Astrocyte (in vitro differentiated cells and primary cell): ENCODE measurements around the gene SUSD3. TPM values are rescaled to one million over a fixed set of nuclear protein-coding genes. Genes with fewer than 3 reads are reported as not detected.

Source experiments
- DNase-seq: peaks from one replicate; pipeline ENCODE4 v3.0.0-alpha.2; 2010; ENCODE audit warnings: low read depth
- FAIRE-seq: peaks from 2 replicates; lab custom pipeline; 2011; peaks lifted over from hg19 to GRCh38; lab: Jason Lieb, UNC
- H2AFZ ChIP-seq: 2 replicates; pipeline ENCODE4 v1.6.0; 2012; ENCODE audit warnings: low read depth, low read length, inconsistent platforms
- H3K27ac ChIP-seq: 2 replicates; pipeline ENCODE4 v1.5.1; 2011; ENCODE audit warnings: low read depth, low read length, inconsistent platforms
- H3K27me3 ChIP-seq: 2 replicates; pipeline ENCODE4 v1.6.0; 2011; ENCODE audit warnings: low read length, inconsistent platforms; ENCODE audit not compliant: insufficient read depth
- H3K36me3 ChIP-seq: 2 replicates; pipeline ENCODE4 v1.5.1; 2011; ENCODE audit warnings: low read length, inconsistent platforms; ENCODE audit not compliant: insufficient read depth
- H3K4me1 ChIP-seq: 2 replicates; pipeline ENCODE4 v1.5.1; 2011; ENCODE audit warnings: low read length, inconsistent platforms; ENCODE audit not compliant: insufficient read depth
- H3K4me2 ChIP-seq: 2 replicates; pipeline ENCODE4 v1.6.0; 2012; ENCODE audit warnings: low read length, inconsistent platforms
- H3K4me3 ChIP-seq: 2 replicates; pipeline ENCODE4 v1.5.1; 2011; ENCODE audit warnings: low read depth, mild to moderate bottlenecking, low read length, inconsistent platforms; ENCODE audit not compliant: insufficient read depth
- H3K79me2 ChIP-seq: 2 replicates; pipeline ENCODE4 v1.6.0; 2012; ENCODE audit warnings: mild to moderate bottlenecking, low read length, inconsistent platforms; ENCODE audit not compliant: insufficient read depth
- H3K9ac ChIP-seq: 2 replicates; pipeline ENCODE4 v1.6.0; 2012; ENCODE audit warnings: mild to moderate bottlenecking, low read length, inconsistent platforms
- H3K9me3 ChIP-seq: 2 replicates; pipeline ENCODE4 v1.5.1; 2012; ENCODE audit warnings: low read depth, mild to moderate bottlenecking, low read length, inconsistent platforms; ENCODE audit not compliant: insufficient read depth
- H4K20me1 ChIP-seq: 2 replicates; pipeline ENCODE4 v1.6.0; 2012; ENCODE audit warnings: low read length, inconsistent platforms; ENCODE audit not compliant: insufficient read depth
- H3K27ac Mint-ChIP-seq: one replicate; pipeline ENCODE4 v1.8.0; 2021; ENCODE audit warnings: mild to moderate bottlenecking, mixed read lengths; ENCODE audit not compliant: unreplicated experiment
- H3K27me3 Mint-ChIP-seq: one replicate; pipeline ENCODE4 v1.8.0; 2021; ENCODE audit warnings: low read depth, mixed read lengths; ENCODE audit not compliant: unreplicated experiment
- H3K36me3 Mint-ChIP-seq: one replicate; pipeline ENCODE4 v1.8.0; 2021; ENCODE audit warnings: low read depth, mixed read lengths; ENCODE audit not compliant: unreplicated experiment
- H3K4me1 Mint-ChIP-seq: one replicate; pipeline ENCODE4 v1.8.0; 2021; ENCODE audit warnings: low read depth, mixed read lengths; ENCODE audit not compliant: unreplicated experiment
- H3K4me3 Mint-ChIP-seq: one replicate; pipeline ENCODE4 v1.8.0; 2021; ENCODE audit warnings: mild to moderate bottlenecking, moderate library complexity, mixed read lengths; ENCODE audit not compliant: unreplicated experiment
- H3K9me3 Mint-ChIP-seq: one replicate; pipeline ENCODE4 v1.8.0; 2021; ENCODE audit warnings: mild to moderate bottlenecking, mixed read lengths; ENCODE audit not compliant: unreplicated experiment
- EZH2 ChIP-seq: IDR thresholded peaks from 2 replicates; pipeline ENCODE4 v1.6.1; 2012; ENCODE audit warnings: mild to moderate bottlenecking, low read length, inconsistent platforms; ENCODE audit not compliant: insufficient read depth
- total RNA-seq: library from RNA; stranded (reverse); gene quantifications from 2 replicates; pipeline ENCODE4 v1.2.1, GENCODE V29; 2021
- TF ChIP-seq, protein P1 (sequence below): IDR thresholded peaks from 2 replicates; pipeline ENCODE4 v1.5.1; 2011; ENCODE audit warnings: low read depth, mild to moderate bottlenecking, inconsistent platforms, low read length, moderate library complexity; ENCODE audit not compliant: insufficient read depth

The SUSD3 gene
- total RNA-seq, 1 donor from 2014 or later = not detected

DNA sequence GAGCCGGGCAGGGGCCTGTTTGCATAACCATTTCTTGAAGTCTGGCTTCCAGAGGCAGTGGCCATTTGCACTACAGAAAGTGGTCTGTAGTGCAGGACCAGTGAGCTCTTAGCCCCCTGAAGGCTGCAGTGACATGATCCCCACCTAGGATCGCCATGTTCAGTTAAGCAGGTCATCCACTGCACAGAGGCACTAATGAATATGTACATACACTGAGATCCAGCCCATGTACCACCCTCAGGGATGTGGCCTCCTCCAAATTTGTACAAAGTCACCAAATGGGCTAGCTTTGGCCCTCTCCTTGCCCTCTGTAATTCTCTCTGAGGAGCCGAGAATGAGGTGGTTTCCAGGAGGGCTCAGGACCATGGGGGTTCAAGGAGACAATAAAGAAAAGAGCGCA lies 8.3 kb upstream of the SUSD3 start:
- no peaks in the 10 kb centered on the region for H3K79me2 ChIP-seq
- no peaks in the 10 kb centered on the region for H4K20me1 ChIP-seq
- H3K27me3 ChIP-seq = no peaks in the 10 kb centered on the region
- no peak overlapping the region for H2AFZ ChIP-seq
- H3K4me2 ChIP-seq = no peak overlapping the region
- H3K9ac ChIP-seq = no peak overlapping the region
- Mint-ChIP-seq H3K27ac (no peak overlapping the region), H3K4me3 (no peak overlapping the region), H3K4me1 (peaks cover 3% of the 10 kb centered on the region), H3K27me3 (peaks cover 10% of the 10 kb centered on the region), H3K9me3 (peaks cover 7% of the 10 kb centered on the region), H3K36me3 (no peaks in the 10 kb centered on the region)
- no peak for DNase-seq
- H3K4me1 ChIP-seq = no peaks in the 10 kb centered on the region
- no peak overlapping the region for H3K27ac ChIP-seq
- FAIRE-seq = no peak
- no peaks in the 10 kb centered on the region for H3K36me3 ChIP-seq
- H3K9me3 ChIP-seq = no peaks in the 10 kb centered on the region
- no peak overlapping the region for H3K4me3 ChIP-seq
- TF ChIP-seq EZH2 = no peak
- TF ChIP-seq, protein P1, sequence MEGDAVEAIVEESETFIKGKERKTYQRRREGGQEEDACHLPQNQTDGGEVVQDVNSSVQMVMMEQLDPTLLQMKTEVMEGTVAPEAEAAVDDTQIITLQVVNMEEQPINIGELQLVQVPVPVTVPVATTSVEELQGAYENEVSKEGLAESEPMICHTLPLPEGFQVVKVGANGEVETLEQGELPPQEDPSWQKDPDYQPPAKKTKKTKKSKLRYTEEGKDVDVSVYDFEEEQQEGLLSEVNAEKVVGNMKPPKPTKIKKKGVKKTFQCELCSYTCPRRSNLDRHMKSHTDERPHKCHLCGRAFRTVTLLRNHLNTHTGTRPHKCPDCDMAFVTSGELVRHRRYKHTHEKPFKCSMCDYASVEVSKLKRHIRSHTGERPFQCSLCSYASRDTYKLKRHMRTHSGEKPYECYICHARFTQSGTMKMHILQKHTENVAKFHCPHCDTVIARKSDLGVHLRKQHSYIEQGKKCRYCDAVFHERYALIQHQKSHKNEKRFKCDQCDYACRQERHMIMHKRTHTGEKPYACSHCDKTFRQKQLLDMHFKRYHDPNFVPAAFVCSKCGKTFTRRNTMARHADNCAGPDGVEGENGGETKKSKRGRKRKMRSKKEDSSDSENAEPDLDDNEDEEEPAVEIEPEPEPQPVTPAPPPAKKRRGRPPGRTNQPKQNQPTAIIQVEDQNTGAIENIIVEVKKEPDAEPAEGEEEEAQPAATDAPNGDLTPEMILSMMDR = no peak

DNA sequence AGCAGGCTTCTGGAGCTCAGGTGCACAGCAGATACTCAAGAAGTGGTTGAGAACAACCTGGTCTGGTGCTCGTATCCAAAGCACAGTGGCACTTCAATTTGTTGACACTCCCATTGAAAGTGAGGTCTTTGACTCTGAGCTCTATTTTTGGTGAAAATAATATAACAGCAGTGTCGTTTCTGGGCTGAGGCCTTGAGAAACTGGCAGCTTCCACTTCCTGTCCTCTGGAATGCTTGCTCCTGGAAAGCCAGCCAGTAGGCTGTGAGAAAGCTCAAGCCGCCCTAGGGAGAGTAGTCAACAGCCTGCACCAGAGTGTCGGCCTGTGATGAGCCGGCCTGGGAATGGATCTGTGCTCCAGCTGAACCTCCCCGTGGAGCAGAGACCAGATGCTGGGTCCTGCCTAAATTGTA lies 6.8 kb upstream of the SUSD3 start:
- no peaks in the 10 kb centered on the region for H3K9me3 ChIP-seq
- no peaks in the 10 kb centered on the region for H4K20me1 ChIP-seq
- Mint-ChIP-seq H3K27me3 (peaks cover 16% of the 10 kb centered on the region), H3K4me1 (peaks cover 3% of the 10 kb centered on the region), H3K36me3 (no peaks in the 10 kb centered on the region), H3K27ac (no peak overlapping the region), H3K9me3 (peaks cover 3% of the 10 kb centered on the region), H3K4me3 (no peak overlapping the region)
- no peak overlapping the region for H3K4me2 ChIP-seq
- no peak overlapping the region for H2AFZ ChIP-seq
- no peaks in the 10 kb centered on the region for H3K79me2 ChIP-seq
- no peak overlapping the region for H3K9ac ChIP-seq
- H3K36me3 ChIP-seq = no peaks in the 10 kb centered on the region
- FAIRE-seq = no peak
- H3K4me1 ChIP-seq = no peaks in the 10 kb centered on the region
- DNase-seq = peak; percentile 12
- no peaks in the 10 kb centered on the region for H3K27me3 ChIP-seq
- no peak overlapping the region for H3K4me3 ChIP-seq
- TF ChIP-seq, protein P1 = no peak
- TF ChIP-seq EZH2 = no peak
- no peak overlapping the region for H3K27ac ChIP-seq

DNA sequence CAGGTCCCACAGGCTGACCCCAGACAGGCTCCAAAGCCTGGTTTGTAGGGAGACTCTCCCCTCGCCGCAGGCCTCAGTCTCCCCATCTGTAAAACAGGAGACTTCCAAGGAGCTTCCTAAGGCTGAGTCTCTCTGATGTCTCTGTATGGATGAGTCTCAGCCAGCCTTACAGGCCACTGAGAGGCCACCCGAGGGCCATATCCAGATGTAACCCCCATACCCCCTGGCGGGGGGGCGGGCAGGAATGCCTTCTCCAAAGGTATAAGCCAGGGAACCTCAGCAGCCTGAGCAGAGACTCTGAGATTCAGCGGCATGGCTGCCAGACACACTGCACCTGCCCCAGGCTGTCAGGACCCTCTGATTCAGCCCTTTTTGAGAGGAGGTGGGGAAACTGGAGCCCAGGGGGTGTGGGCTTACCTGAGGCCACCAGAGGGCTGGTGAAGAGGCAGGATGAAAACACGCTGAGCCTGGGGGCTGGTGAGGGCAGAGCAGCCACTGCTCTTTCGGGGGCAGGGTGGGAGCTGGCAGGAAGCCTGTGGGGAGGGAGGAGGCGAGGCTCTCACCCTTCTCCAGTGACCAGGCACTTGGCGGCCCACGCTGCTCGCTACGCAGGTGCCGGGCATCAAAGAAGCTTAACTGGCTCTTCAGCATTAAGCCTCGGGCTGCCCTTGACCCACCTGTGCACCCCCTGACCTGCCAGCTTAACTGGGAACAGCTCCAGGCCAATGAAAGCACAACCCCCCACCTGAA lies 5.5 kb upstream of the SUSD3 start:
- Histone ChIP-seq H4K20me1 (no peaks in the 10 kb centered on the region), H3K9me3 (no peaks in the 10 kb centered on the region), H3K4me2 (no peak overlapping the region), H2AFZ (no peak overlapping the region), H3K27me3 (no peaks in the 10 kb centered on the region), H3K36me3 (no peaks in the 10 kb centered on the region), H3K4me1 (no peaks in the 10 kb centered on the region), H3K79me2 (no peaks in the 10 kb centered on the region), H3K27ac (no peak overlapping the region), H3K4me3 (no peak overlapping the region), H3K9ac (no peak overlapping the region)
- H3K9me3 Mint-ChIP-seq = peaks cover 3% of the 10 kb centered on the region
- peaks cover 3% of the 10 kb centered on the region for H3K4me1 Mint-ChIP-seq
- no peak overlapping the region for H3K4me3 Mint-ChIP-seq
- no peak for TF ChIP-seq EZH2
- TF ChIP-seq, protein P1 = no peak
- FAIRE-seq = no peak
- peaks cover 23% of the 10 kb centered on the region for H3K27me3 Mint-ChIP-seq
- no peak for DNase-seq
- no peak overlapping the region for H3K27ac Mint-ChIP-seq
- H3K36me3 Mint-ChIP-seq = no peaks in the 10 kb centered on the region
